A549 (cell line): Measurements from ENCODE around the gene ATP13A3. TPM values are rescaled to one million over a fixed set of nuclear protein-coding genes. Genes with fewer than 3 reads are reported as not detected.

ENCODE experiments used
- ATAC-seq, 2 experiments: fragments of 200-7000 bp in 1 of 2; fragments of >200 bp in 1 of 2; cut with Nextera tagmentation in 1 of 2; cut with Tn5 transposase in 1 of 2; 3 replicates each; pipeline versions ENCODE4 v1.8.0 to v1.9.1; 2018 to 2020; ENCODE audit warnings: mild to moderate bottlenecking in 1 of 2, moderate library complexity in 1 of 2
- CTCF ChIA-PET: fragments of 300-600 bp; sonication (Branson Sonifier 250); formaldehyde crosslinking; extraction: SDS; loops from one replicate; lab custom pipeline; 2021; ENCODE audit warnings: antibody characterized with exemption, inconsistent platforms; lab: Yijun Ruan, JAX
- POLR2A ChIA-PET: fragments of 350-600 bp; formaldehyde crosslinking; extraction: SDS; loops from one replicate; lab custom pipeline; 2021; ENCODE audit warnings: antibody characterized with exemption, inconsistent platforms; lab: Yijun Ruan, JAX
- DNase-seq, 2 experiments: peaks; one replicate each; pipeline versions ENCODE4 v3.0.0 to v3.0.0-alpha.2; 2011 to 2016; ENCODE audit warnings: low read depth in 1 of 2, low spot score in 1 of 2
- FAIRE-seq: peaks from 2 replicates; lab custom pipeline; 2011; peaks lifted over from hg19 to GRCh38; lab: Jason Lieb, UNC
- H3K27ac ChIP-seq, 2 experiments: fragments of >200 bp; sonication (Bioruptor Twin); formaldehyde crosslinking; 3 replicates each; pipeline ENCODE4 v1.5.1; 2016 to 2017
- H3K4me1 ChIP-seq: fragments of >200 bp; sonication (Bioruptor Twin); formaldehyde crosslinking; 3 replicates; pipeline ENCODE4 v1.6.1; 2016
- H3K4me2 ChIP-seq: fragments of >200 bp; sonication (Bioruptor Twin); formaldehyde crosslinking; 3 replicates; pipeline ENCODE4 v1.6.1; 2016
- H3K4me3 ChIP-seq: fragments of >200 bp; sonication (Bioruptor Twin); formaldehyde crosslinking; 3 replicates; pipeline ENCODE4 v1.5.1; 2016
- H3K9me3 ChIP-seq: fragments of >200 bp; sonication (Bioruptor Twin); formaldehyde crosslinking; 3 replicates; pipeline ENCODE4 v1.6.1; 2016
- BCL3 ChIP-seq: fragments of >200 bp; sonication (Bioruptor Twin); formaldehyde crosslinking; IDR thresholded peaks from 3 replicates; pipeline ENCODE4 v1.6.1; 2016
- CEBPB ChIP-seq, 2 experiments: fragments of >200 bp in 1 of 2; sonication (Bioruptor Twin) in 1 of 2; formaldehyde crosslinking in 1 of 2; IDR thresholded peaks; 2 replicates each; pipeline ENCODE4 v1.6.1; 2012 to 2016
- CHD2 ChIP-seq: fragments of 150-350 bp; IDR thresholded peaks from 2 replicates; pipeline ENCODE4 v1.6.1; 2014; ENCODE audit warnings: low read length; ENCODE audit not compliant: partially characterized antibody
- EHMT2 ChIP-seq: fragments of 200-600 bp; sonication (generic); IDR thresholded peaks from 2 replicates; pipeline ENCODE4 v1.6.1; 2016; ENCODE audit warnings: antibody characterized with exemption, low read depth, mild to moderate bottlenecking, moderate library complexity
- ELK1 ChIP-seq: fragments of 150-350 bp; IDR thresholded peaks from 2 replicates; pipeline ENCODE4 v1.6.1; 2014; ENCODE audit warnings: low read depth, mild to moderate bottlenecking, low read length
- EP300 ChIP-seq, 2 experiments: fragments of >200 bp; sonication (Bioruptor Twin); formaldehyde crosslinking; IDR thresholded peaks; 2 replicates in 1 of 2; 3 replicates in 1 of 2; pipeline ENCODE4 v1.6.1; 2016 to 2017
- ESRRA ChIP-seq: fragments of 150-350 bp; IDR thresholded peaks from 2 replicates; pipeline ENCODE4 v1.6.1; 2014; ENCODE audit warnings: mild to moderate bottlenecking, low read length, borderline replicate concordance
- HMGXB4 ChIP-seq: fragments of 250-450 bp; sonication (Bioruptor Pico); IDR thresholded peaks from 2 replicates; pipeline ENCODE4 v1.5.0; 2021; ENCODE audit warnings: mild to moderate bottlenecking, moderate library complexity, borderline replicate concordance
- HOXB13 ChIP-seq: fragments of 250-450 bp; sonication (Bioruptor Pico); IDR thresholded peaks from 2 replicates; pipeline ENCODE4 v1.5.0; 2020; ENCODE audit warnings: low read depth, mild to moderate bottlenecking, moderate library complexity
- KDM1A ChIP-seq: fragments of 200-600 bp; sonication (generic); IDR thresholded peaks from 2 replicates; pipeline ENCODE4 v1.6.1; 2016; ENCODE audit warnings: low read depth, mild to moderate bottlenecking
- MAX ChIP-seq: IDR thresholded peaks from 2 replicates; pipeline ENCODE4 v1.6.1; 2012
- MYC ChIP-seq: IDR thresholded peaks from 2 replicates; pipeline ENCODE4 v1.6.1; 2012; ENCODE audit warnings: mild to moderate bottlenecking, inconsistent platforms, low read length, improper control_type of control experiment, borderline replicate concordance
- PHF8 ChIP-seq: fragments of 200-600 bp; sonication (generic); IDR thresholded peaks from 2 replicates; pipeline ENCODE4 v1.6.1; 2016; ENCODE audit warnings: low read depth, mild to moderate bottlenecking, antibody characterized with exemption, moderate library complexity, borderline replicate concordance
- POLR2A ChIP-seq: IDR thresholded peaks from 2 replicates; pipeline ENCODE4 v1.6.1; 2012; ENCODE audit warnings: mild to moderate bottlenecking, low read length
- RCOR1 ChIP-seq: fragments of 150-350 bp; IDR thresholded peaks from 2 replicates; pipeline ENCODE4 v1.6.1; 2014; ENCODE audit warnings: antibody characterized with exemption, low read length, low read depth
- RFX5 ChIP-seq: fragments of 450-650 bp; IDR thresholded peaks from 2 replicates; pipeline ENCODE4 v1.7.1; 2014; ENCODE audit warnings: antibody characterized with exemption, mild to moderate bottlenecking, moderate library complexity
- SMC3 ChIP-seq: fragments of >200 bp; sonication (Bioruptor Twin); formaldehyde crosslinking; IDR thresholded peaks from 3 replicates; pipeline ENCODE4 v1.6.1; 2018; ENCODE audit warnings: inconsistent platforms
- SREBF2 ChIP-seq: fragments of 450-650 bp; IDR thresholded peaks from 2 replicates; pipeline ENCODE4 v1.6.1; 2014; ENCODE audit warnings: mild to moderate bottlenecking, moderate library complexity
- ZNF302 ChIP-seq: fragments of 250-450 bp; sonication (Bioruptor Pico); IDR thresholded peaks from 2 replicates; pipeline ENCODE4 v1.9.0; 2021; ENCODE audit warnings: inconsistent platforms, mild to moderate bottlenecking, moderate library complexity
- WGBS: methylation state at CpG from one replicate; pipeline ENCODE4 v1.1.6; 2017; ENCODE audit errors: missing lambda C conversion rate; 5-methylcytosine and 5-hydroxymethylcytosine counted together
- polyA plus RNA-seq, 4 experiments: library from polyadenylated mRNA; depleted of rRNA in 3 of 4; stranded (reverse); fragments of >200 nt; fragmentation: RNase III in 1 of 4; extraction: RNeasy Plus Mini Kit Qiagen cat#74134 plus additional on column Dnase treatment in 1 of 4; gene quantifications; 2 replicates in 3 of 4; 3 replicates in 1 of 4; pipeline ENCODE4 v1.2.3, GENCODE V29; 2011 to 2017
- TF ChIP-seq, protein P1 (sequence below): fragments of 200-600 bp; sonication (generic); IDR thresholded peaks from 2 replicates; pipeline ENCODE4 v1.6.1; 2016; ENCODE audit warnings: antibody characterized with exemption, mild to moderate bottlenecking, moderate library complexity

Gene ATP13A3
- polyA plus RNA-seq, 2 of the 4 experiments (the other 2 are of a cell fraction), result 63.6 to 102 TPM

GRCh38 chr3:194487289-194488054 lies 670 bp upstream of the ATP13A3 start:
- WGBS, result 89% methylated on average over 53 of the region's 56 CpGs
- DNase-seq (no peak), ATAC-seq (no peak), FAIRE-seq (no peak)
- ChIA-PET CTCF (interaction anchor here (0.5 to 1.2 kb wide), 4 partner anchors 10 to 105 kb away, joined by 3 read pairs; no protein-coding TSS in a partner anchor), POLR2A (no interaction called here)
- peak overlapping the region; percentile 90 to 100; a peak in 4 of 6 replicates for H3K27ac ChIP-seq
- peak overlapping the region; percentile 94 for H3K4me2 ChIP-seq
- H3K4me3 ChIP-seq, result peak overlapping the region; percentile 77
- no peaks in the 10 kb centered on the region for H3K9me3 ChIP-seq
- H3K4me1 ChIP-seq, result peaks cover 45% of the 10 kb centered on the region
- TF ChIP-seq RFX5, result no peak
- no peak for TF ChIP-seq CEBPB (IDR thresholded peaks at IDR 0.05)
- TF ChIP-seq, protein P1, sequence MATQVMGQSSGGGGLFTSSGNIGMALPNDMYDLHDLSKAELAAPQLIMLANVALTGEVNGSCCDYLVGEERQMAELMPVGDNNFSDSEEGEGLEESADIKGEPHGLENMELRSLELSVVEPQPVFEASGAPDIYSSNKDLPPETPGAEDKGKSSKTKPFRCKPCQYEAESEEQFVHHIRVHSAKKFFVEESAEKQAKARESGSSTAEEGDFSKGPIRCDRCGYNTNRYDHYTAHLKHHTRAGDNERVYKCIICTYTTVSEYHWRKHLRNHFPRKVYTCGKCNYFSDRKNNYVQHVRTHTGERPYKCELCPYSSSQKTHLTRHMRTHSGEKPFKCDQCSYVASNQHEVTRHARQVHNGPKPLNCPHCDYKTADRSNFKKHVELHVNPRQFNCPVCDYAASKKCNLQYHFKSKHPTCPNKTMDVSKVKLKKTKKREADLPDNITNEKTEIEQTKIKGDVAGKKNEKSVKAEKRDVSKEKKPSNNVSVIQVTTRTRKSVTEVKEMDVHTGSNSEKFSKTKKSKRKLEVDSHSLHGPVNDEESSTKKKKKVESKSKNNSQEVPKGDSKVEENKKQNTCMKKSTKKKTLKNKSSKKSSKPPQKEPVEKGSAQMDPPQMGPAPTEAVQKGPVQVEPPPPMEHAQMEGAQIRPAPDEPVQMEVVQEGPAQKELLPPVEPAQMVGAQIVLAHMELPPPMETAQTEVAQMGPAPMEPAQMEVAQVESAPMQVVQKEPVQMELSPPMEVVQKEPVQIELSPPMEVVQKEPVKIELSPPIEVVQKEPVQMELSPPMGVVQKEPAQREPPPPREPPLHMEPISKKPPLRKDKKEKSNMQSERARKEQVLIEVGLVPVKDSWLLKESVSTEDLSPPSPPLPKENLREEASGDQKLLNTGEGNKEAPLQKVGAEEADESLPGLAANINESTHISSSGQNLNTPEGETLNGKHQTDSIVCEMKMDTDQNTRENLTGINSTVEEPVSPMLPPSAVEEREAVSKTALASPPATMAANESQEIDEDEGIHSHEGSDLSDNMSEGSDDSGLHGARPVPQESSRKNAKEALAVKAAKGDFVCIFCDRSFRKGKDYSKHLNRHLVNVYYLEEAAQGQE, result no peak
- TF ChIP-seq ESRRA, result no peak
- no peak for TF ChIP-seq MAX
- no peak for TF ChIP-seq POLR2A
- no peak for TF ChIP-seq MYC
- no peak for TF ChIP-seq SREBF2
- no peak for TF ChIP-seq CHD2
- no peak for TF ChIP-seq KDM1A
- TF ChIP-seq ELK1, result no peak
- no peak for TF ChIP-seq RCOR1
- no peak for TF ChIP-seq ZNF302 (CRISPR knock-in tag)

- peak; percentile 31 to 48 for ATAC-seq
- TF ChIP-seq SMC3, result no peak
- TF ChIP-seq MAX, result peak; percentile 18; the same call in 1 of the 2 replicates
- no peak for TF ChIP-seq EHMT2
- ChIA-PET POLR2A (no interaction called here), CTCF (interaction anchor here (0.6 to 1.6 kb wide), 7 partner anchors 12 to 153 kb away, joined by 3 to 8 read pairs (median 3); no protein-coding TSS in a partner anchor)
- Histone ChIP-seq H3K27ac (peak overlapping the region; percentile 90 to 100), H3K4me2 (peak overlapping the region; percentile 94), H3K4me3 (peak overlapping the region; percentile 77), H3K4me1 (peaks cover 59% of the 10 kb centered on the region), H3K9me3 (no peaks in the 10 kb centered on the region)
- no peak for FAIRE-seq
- 0% methylated on average over 2 of the region's 42 CpGs for WGBS
- no peak for DNase-seq
Measured at GRCh38 chr3:194485881-194486539, 792 bp downstream of the ATP13A3 start.

- FAIRE-seq, result no peak
- 11% methylated on average over 6 of the region's 6 CpGs for WGBS
- Histone ChIP-seq H3K27ac (peak overlapping the region; percentile 90 to 100), H3K4me2 (peak overlapping the region; percentile 94), H3K4me1 (peaks cover 65% of the 10 kb centered on the region), H3K9me3 (no peaks in the 10 kb centered on the region), H3K4me3 (peak overlapping the region; percentile 77)
- ATAC-seq, result no peak
- TF ChIP-seq HOXB13, result no peak
- no peak for TF ChIP-seq PHF8
- TF ChIP-seq HMGXB4 (CRISPR knock-in tag), result no peak
- TF ChIP-seq EP300 (IDR thresholded peaks at IDR 0.05), result no peak
- TF ChIP-seq BCL3, result no peak
- DNase-seq, result no peak
- POLR2A ChIA-PET, result no interaction called here
- CTCF ChIA-PET, result interaction anchor here (0.6 to 1.6 kb wide), 7 partner anchors 12 to 154 kb away, joined by 3 to 8 read pairs (median 3); no protein-coding TSS in a partner anchor
Measured at GRCh38 chr3:194485468-194485880, 1.3 kb downstream of the ATP13A3 start.
